DMS 273 (cell line): ENCODE data around the gene NABP2.
"Not testable (repeated sequence)": the region's sequence is repeated elsewhere in the genome, so short reads cannot be mapped to it uniquely, and the experiment has no call there.

Experiments used
- DNase-seq: peaks from one replicate; lab custom pipeline; 2025; ENCODE audit not compliant: unreplicated experiment; lab: John Stamatoyannopoulos, UW

Gene NABP2

DNA sequence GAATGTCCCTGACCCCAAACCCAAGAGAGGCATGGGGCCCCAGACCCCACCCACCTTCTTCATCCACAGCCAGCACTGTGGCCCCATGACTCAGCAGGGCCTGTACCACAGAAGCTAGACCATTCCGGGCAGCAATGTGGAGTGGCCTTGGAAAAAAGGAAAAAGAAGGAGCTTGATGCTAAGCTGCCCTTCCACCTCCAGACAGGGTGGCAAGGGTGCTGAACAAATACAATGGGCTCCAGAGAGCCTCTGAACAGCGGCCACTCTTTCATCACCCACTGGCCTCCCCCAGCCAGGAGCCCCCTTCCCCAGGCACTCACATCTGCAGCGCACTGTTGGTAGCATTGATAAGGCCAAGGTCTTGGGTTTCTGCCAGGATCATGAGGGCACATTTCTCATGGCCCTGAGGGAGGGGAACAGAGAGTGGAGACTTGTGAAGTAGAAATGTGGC lies 19.6 kb downstream of the NABP2 start:
- no peak for DNase-seq

DNA sequence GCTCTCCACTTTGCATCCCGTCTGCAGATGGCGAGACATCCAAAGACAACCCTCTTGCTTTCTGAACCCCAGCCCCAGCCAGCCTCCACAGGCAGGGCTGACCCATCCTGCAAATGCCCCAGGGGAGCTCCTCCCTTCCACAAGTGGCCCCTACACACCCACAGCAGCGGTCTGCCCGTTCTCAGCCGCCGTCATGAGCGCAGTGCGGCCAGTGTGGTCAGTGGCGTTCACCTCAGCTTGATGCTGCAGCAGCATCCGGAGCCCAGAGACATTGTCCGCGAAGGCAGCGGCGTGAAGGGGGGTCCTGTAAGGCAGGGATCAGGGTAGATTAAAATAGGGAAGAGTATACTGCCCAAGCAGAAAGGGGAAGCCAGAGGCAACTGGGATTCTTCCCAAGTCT lies 20.4 kb downstream of the NABP2 start:
- no peak for DNase-seq

DNA sequence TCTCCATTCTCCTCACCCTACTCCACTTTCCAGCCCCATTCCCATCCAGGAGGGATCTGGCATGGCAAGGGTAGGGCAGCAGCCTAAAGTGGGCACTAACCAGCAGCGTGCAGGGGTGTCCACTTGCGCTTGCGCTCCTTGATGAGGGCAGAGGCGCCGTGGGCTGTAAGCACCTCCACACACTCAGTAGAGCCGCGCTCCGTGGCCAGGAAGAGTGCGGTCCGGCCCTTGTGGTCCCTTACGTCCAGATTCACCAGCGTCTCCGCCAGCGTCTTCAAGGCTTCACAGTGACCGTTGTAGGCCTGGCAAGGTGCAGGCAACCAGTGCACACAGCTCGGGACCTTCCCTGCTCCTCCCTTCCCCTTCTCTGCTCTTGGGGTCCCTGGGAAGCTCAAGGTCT lies 23.8 kb downstream of the NABP2 start:
- no peak for DNase-seq

DNA sequence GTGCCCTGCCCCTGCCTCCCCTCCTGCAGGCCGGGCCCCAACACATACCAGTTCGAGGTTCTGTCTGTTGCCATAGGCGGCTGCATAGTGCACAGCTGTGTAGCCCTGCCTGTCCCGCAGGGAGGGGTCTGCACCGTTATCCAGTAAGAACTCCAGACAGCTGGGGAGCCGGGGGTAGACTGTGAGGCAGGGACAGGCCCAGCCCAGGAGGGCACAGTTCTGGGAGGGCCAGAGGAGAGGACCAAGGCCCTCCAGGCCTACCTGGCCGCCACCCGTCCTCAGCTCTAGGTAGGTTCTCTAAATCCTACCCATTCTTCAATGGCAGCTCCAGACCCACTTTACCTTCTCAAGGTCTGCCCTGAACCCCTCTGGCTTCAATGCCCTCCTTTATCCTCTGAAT lies 24.6 kb downstream of the NABP2 start:
- no peak for DNase-seq

DNA sequence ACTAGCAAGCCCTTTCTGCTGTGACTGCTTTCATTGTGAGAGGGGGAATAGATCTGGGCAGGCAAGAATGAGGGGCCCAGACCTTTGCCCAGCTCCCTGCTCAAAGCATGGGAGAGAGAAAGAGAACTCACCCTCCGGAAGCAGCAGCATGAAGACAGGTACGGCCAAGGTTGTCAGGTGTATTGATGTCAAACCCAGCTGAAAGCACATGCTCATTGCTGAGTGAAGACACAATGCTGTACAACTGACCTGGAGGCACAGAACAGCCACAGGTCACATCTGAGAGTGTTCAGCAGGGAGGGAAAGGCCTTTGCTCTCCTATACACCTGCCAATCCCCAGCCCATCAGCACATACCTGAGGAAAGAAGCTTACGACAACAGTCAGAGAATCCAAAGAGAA lies 28.5 kb downstream of the NABP2 start:
- DNase-seq, result no peak

DNA sequence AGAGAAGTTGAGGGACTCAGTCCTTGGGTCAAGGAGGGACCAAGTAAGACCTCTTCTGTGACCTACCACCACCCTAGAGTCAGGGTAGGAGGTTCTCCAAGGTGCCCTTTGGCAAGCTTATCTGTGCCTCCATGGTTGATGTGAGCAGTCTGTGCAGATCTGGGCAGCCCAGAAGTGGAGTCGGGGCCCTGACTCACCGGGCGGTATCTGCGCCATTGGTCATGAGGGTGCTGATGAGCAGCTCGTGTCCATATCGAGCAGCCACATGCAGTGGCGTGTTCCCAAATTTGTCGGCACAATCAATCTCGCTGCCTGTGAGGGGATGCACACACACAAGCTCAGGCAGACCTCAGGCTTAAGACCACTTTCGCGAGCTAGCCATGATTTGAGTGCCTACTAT lies 28.9 kb downstream of the NABP2 start:
- no peak for DNase-seq

DNA sequence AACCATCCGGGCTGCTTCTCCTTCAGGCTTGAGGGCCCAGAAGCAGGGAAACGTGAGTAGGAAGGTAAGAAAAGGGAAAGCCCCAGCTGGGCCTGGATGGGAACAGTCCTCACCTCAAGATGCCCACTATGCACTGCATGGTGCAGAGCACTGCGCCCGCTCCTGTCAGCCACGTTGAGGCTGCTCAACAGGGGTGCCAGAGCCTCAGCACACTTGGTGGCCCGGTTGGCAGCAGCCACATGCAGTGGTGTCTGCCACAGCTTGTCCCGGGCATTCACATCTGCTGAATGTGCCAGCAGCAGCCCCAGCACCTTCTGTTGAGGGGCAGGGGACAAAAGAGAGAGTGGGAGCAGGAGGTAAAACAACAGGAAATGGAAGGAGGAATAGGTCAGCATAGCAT lies 31.5 kb downstream of the NABP2 start:
- DNase-seq, result no peak

DNA sequence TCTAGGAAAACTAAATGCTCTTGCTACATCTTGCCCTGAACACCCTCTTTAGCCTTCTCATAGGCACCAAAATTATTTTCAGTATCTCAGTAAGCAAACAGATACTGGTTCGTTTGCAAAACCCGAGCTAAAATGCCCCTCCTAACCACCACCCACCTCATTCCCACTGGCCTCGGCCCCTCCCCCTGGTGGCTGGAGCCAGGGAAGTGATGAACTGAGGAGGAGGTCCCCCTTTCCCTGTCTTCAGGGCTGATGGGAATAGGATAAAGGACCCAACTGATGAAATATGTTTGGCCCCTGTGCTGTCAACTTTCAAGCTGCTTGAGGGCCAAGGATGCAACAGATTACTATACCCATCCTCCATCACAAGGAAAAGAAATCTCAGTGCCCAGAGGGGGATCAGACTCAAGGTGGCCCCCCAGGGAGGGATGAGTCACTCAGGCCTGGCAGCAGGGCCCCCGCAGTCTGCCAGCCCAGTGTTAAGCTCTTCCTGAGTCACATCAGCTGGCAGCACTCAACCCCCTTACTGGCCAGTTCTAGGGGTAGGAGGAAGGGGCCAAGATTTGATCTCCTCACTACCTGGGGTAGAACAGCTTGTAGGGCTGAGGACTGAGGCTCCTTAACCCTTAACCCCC lies 32.3 kb downstream of the NABP2 start:
- DNase-seq, result peak; percentile 28

DNA sequence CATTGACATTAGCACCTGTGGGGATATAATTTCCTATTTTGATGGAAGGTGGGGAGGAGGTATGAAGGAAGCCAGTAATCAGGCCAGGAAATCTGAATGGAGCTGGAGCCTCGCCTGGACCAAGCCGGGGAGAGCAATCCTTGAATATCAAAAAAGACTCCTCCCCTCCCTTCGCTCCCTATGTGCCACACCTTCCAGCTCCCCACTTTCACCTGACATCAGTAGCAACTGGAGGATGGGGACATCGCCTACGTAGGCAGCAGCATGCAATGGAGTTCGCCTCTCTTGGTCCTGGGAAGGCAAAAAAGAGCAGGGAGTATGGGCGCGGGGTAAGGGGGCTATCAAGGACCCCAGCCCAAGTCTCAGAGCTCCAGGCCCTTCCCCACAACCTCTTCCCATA lies 32.9 kb downstream of the NABP2 start:
- DNase-seq, result no peak

DNA sequence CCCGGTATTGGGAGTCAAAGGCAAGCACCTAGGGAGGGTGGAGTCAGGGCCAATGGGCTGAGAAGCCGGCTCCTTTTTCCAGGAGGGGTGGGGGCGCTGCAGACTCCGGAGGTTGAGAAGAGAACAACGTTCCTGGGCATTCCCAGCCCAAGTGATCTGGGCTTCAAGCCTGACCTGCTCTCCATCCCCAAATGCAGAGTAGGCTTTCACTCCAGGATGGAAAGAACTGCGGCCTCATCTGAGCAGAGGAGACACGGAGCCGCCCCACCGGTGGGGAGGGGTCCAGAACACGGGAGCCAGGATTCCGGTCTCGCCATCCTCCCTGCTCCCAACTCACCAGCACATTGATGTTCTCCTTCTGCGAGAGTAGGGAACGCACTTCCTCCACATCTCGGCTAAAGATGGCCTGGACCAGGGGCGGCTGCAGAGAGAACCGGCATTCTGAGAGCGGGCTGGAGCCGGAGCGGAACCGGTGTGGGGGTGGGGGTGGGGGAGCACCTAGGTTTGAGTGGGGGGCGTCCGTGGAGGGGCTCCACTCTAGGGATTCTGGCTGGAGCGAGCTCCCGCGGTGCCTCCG lies 33.4 kb downstream of the NABP2 start:
- DNase-seq, result peak; percentile 63

DNA sequence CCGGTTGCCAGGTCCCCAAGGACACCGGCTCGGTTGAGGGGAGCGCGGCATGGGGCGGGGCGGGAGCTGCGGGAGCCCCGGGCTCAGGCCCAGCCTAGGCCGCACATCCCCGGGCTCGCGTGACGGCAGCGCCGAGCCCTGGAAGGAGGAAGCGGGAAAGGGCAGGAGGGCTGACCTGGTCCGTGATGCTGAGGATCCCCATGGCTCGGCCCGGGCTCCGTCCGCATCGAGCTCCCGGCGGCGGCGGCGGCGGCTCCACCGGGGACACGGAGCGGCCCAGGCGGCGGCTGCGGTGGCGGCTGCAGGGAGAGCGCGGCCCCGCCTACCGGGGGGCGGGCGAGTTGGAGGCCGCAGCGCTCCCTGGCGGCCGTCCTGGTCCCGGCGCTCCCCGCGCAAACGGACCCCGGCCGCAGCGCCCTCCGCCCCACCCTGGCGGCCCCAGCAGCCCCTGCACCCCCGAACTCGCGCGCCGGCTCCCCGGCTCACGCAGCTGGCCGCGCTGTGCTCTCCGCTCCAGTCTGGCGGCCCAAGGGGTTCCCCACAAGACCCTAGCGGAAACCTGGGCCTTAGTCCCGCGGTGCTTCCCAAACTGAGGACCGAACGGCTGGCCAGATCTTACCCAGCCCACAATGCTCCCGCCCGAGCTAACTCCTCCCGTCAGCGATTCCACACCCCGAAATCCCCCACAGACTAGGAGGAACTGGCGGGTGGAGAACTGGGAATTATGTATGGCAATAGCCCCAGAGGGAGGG lies 34.1 kb downstream of the NABP2 start, which contains the start of gene ANKRD52:
Gene ANKRD52 (minus strand): TSS at position 317 of the 752 bp plus-strand sequence. CDS start 115 bp downstream, at position 202.
- peak; percentile 86 for DNase-seq

DNA sequence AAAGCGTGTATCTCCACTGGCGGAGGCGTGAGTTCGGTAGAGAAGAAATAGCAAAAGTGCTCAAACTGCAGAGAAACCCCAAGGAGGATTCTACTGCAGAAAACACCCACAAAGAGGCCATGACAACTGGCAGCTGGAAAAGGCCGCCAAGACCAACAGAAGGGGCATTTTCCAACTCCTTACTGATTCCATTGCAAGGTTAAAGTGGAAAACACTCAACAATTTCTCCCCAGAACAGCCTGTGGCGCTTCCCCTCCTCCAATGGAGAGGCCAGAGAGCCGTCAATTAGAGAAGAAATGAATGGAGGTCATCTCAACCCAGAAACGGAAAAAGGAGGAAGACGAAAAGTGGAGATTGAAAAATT lies 34.7 kb downstream of the NABP2 start:
- no peak for DNase-seq

DNA sequence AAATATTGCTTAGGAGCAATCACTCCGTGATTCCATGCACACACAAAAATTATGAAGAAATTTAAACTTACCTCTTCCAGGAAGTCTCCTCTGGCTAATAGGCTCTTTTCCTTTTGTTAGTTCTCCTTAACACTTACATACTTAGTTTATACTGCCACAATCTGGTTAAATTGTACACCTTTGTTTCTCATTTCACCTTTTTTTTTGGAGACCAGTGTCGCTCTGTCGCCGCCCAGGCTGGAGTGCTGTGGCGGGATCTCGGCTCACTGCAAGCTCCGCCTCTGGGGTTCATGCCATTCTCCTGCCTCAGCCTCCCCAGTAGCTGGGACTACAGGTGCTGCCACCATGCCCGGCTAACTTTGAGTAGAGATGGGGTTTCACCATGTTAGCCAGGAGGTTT lies 36.2 kb downstream of the NABP2 start:
- no peak for DNase-seq

DNA sequence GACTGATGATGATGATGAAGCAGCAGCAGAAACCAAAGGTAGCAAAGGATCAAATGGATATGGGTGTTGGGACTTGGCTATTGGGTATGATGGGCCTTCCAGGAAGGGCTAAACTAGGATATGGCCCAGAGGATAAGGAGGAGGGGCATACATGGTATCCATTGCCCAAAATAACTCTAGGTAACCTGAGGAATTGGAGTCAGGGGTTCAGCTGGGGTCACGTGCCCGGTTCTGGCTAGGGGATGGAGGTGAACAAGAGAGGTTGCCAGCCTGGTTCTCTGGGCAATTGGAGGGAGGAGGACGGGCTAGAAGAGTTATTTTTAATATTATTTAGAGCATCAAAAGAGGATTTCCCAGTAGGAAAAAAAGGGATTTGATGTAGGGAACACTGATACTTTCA lies 36.8 kb downstream of the NABP2 start:
- DNase-seq, result no peak

DNA sequence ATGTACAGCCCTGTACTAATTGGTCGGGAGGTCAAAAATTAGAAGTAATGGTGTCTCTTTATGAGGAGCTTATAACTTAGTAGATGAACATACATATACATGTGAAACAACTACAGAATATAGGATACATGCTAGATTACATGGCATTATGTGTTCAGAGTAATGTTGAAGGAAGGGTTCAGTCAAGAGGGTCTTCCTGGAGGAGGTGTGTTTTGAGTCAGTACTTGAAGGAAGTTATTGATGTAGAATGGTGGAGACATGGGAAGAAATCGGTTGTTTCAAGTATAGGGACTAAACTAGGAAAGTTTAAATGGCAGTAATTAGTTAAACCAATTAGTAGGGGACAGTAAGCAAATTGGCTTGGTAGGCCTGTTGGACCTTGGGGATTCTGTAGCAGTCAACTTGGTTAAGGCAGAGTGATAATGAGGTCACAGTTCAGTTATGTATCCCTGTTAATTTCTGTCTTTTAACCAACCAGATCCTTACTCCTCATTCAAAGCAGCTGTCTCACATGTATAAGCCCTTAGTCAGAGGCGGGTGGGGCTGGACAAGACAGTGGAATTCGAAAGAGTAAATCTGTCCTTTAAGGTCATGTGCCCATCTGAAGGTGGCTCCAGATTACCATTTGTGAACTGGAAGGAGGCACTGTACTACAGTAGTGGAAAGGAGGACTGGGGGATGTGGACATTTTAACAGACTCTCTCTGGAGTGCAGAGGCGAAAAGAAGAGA lies 37.5 kb downstream of the NABP2 start:
- no peak for DNase-seq

DNA sequence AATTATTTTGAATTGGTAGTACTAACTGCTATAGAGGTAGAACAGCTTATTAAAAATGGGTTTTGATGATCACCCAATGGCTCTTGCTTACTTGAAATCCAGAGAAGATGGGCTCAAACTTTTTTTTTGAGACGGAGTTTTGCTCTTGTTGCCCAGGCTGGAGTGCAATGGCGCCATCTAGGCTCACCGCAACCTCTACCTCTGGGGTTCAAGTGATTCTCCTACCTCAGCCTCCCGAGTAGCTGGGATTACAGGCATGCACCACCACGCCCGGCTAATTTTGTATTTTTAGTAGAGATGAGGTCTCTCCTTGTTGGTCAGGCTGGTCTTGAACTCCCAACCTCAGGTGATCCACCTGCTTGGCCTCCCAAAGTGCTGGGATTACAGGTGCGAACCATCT lies 38.8 kb downstream of the NABP2 start:
- DNase-seq, result not testable (repeated sequence)

DNA sequence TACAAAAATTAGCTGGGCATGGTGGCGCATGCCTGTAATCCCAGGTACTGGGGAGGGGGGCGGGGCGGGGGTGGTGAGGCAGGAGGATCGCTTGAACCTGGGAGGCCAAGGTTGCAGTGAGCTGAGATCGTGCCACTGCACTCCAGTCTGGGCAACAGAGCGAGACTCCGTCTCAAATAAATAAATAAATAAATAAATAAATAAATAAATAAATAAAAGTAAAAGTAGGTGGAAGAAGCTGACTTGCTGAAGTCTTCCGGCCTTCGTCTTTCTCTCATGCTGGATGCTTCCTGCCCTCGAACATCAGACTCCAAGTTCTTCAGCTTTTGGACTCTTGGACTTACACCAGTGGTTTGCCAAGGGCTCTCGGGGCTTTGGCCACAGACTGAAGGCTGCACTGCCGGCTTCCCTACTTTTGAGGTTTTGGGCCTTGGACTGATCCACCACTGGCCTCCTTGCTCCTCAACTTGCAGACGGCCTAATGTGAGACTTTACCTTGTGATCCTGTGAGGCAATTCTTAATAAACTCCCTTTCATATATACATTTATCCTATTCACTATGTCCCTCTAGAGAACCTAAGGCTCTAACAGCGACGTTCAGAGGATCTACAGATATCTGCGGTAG lies 42.0 kb downstream of the NABP2 start:
- not testable (repeated sequence) for DNase-seq

DNA sequence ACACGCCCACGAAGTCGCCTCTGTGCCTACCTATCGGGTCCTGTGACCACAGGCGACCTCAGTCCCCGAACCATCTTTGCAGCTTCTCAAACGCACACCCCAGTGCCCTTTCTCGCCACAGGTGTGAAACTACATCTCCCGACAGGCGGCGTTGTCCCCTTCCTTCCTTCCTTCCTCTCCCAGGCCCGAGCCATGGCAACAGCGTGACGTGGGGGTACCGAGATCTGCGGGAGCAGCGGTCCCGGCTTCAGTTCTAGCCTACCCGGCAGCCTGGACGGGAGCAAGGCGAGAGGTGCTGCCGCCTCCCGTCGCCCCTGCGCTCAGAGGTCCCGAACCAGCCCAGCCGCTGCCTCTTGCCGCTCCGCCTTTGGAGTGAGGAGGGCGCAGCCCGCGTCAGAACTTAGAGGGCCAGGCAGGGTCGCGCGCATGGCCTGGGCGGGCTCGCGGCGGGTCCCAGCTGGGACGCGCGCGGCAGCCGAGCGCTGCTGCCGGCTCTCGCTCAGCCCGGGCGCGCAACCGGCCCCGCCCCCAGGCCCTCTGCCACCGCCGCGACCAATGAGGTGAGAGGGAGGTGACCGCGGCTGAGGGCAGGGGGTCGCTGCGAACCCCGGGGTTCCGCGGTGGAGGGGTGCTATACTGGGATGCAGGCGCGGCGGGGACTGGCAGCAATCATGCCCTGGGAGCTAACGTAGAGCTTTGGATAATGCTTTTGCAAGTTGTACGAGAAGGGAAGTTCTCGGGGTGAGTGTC lies 42.7 kb downstream of the NABP2 start, which contains the start of gene COQ10A:
Gene COQ10A (plus strand): TSS at position 250 of the 750 bp plus-strand sequence. CDS start 177 bp downstream, at position 427.
- DNase-seq, result peak; percentile 95

DNA sequence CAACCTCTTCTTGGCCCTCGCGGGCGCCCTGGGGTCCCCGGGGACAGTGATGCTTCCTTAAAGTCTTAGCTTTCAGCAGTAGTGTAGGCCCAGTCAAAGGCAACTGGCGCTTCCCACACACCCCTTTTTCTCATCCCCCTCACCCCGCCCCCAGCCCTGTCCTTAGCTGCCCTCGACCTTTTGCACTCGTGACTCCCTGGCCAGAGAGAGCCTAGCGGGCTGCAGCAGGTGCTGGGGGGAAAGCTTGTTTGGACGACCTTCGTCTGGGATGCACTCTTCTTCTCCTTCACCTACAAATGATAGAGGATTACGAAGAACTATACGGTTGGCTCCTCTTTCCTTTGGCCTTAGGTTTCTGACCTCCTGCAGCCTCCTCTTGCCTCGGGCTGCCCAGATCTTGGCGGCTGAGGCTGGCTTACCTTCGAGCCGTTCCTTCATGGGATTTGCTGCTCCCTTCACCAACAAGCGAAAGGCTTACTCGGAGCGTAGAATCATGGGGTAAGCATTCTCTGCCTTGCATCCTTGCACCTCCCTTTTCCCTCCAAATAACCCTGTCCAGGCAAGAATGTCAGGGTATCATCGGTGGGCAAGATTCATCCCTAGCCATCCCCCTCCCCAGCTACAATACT lies 43.4 kb downstream of the NABP2 start:
- no peak for DNase-seq

DNA sequence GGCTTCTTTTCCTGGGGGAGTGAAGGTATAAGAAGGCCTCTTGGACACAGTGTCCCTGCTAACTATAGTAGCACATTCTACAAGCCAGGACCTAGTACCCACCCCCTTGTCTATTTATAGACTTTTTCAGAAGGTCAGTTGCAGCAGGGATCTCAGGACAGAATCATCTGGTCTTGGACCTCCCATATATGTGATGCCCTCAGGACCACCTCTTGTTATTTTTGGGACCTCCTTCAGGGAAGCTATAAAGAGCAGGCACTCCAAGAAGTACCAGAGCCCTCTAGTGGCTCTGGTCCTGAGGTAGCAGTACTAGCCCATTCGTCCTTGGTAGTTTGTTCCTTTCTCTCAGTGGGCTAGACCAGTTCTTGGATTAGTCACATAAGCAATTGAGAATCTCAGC lies 46.9 kb downstream of the NABP2 start:
- DNase-seq, result peak; percentile 48
